Memory B cell (primary cell): ENCODE results near the gene SH3YL1.

Source experiments
- ATAC-seq: fragments of 150-1000 bp; cut with Tn5 transposase; 2 replicates; pipeline ENCODE4 v1.10.0; 2021; ENCODE audit warnings: low read depth, mild to moderate bottlenecking, moderate library complexity
- DNase-seq, 2 donors: peaks; one replicate each; pipeline ENCODE4 v3.0.0; 2022; ENCODE audit warnings: low spot score in 2 of 2
- H3K27ac Mint-ChIP-seq: one replicate; pipeline ENCODE4 v1.8.0; 2022; ENCODE audit warnings: mild to moderate bottlenecking, moderate library complexity, mixed read lengths
- H3K27me3 Mint-ChIP-seq: one replicate; pipeline ENCODE4 v1.8.0; 2022; ENCODE audit warnings: mixed read lengths
- H3K36me3 Mint-ChIP-seq: one replicate; pipeline ENCODE4 v1.8.0; 2022; ENCODE audit warnings: mild to moderate bottlenecking, mixed read lengths
- H3K4me1 Mint-ChIP-seq: one replicate; pipeline ENCODE4 v1.8.0; 2022; ENCODE audit warnings: mixed read lengths
- H3K4me3 Mint-ChIP-seq: one replicate; pipeline ENCODE4 v1.8.0; 2022; ENCODE audit warnings: mild to moderate bottlenecking, moderate library complexity, mixed read lengths
- H3K9me3 Mint-ChIP-seq: one replicate; pipeline ENCODE4 v1.8.0; 2022; ENCODE audit warnings: mixed read lengths

The SH3YL1 gene, protein sequence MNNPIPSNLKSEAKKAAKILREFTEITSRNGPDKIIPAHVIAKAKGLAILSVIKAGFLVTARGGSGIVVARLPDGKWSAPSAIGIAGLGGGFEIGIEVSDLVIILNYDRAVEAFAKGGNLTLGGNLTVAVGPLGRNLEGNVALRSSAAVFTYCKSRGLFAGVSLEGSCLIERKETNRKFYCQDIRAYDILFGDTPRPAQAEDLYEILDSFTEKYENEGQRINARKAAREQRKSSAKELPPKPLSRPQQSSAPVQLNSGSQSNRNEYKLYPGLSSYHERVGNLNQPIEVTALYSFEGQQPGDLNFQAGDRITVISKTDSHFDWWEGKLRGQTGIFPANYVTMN

DNA sequence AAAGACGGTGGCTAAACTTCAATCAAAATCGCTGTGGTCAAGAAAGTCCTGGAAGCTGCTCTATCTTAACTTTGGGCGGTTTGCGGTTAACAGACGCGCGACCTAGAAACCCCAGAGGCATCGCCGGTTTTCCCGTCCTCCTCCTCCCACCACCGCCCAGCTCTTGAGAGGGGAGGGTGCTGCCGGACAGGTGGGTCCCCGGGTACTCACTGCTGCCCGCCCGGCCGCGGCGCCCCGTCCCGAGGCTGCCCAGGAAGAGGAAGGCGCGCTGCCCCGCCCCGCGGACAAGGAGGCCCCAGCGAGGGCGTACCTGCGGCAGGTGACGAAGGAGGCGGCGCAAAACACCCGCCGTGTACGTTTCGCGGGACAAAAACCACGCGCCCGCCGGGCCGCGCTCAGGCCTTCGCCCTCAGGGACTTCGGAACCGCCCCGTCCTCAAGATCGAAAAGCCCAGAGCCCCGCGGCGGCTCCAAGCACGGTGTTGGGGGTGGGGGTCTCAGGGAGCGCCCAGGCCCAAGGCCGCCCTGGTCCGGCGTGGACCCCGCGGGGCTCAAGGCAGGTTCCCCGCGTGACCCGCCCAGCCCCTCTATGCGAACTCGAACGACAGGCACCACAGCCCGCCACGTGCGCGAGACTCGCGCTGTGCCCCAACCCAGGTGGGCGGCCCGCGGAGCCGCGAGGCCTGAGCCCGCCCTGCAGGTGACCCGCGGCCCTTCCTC is at the start of gene SH3YL1:
Gene SH3YL1 (minus strand): TSS at position 259 of the 719 bp plus-strand sequence. CDS start 48 bp downstream, at position 211.
- H3K4me1 Mint-ChIP-seq: peaks cover 13% of the 10 kb centered on the region
- H3K36me3 Mint-ChIP-seq: peaks cover 6% of the 10 kb centered on the region
- peak within 1 kb of the TSS; percentile 96 for H3K4me3 Mint-ChIP-seq
- peak within 1 kb of the TSS; percentile 97 for H3K27ac Mint-ChIP-seq
- H3K9me3 Mint-ChIP-seq: no peaks in the 10 kb centered on the region
- peak; percentile 33 for ATAC-seq
- DNase-seq: peak in 1 of 2 donors; percentile 43
- H3K27me3 Mint-ChIP-seq: no peaks in the 10 kb centered on the region

DNA sequence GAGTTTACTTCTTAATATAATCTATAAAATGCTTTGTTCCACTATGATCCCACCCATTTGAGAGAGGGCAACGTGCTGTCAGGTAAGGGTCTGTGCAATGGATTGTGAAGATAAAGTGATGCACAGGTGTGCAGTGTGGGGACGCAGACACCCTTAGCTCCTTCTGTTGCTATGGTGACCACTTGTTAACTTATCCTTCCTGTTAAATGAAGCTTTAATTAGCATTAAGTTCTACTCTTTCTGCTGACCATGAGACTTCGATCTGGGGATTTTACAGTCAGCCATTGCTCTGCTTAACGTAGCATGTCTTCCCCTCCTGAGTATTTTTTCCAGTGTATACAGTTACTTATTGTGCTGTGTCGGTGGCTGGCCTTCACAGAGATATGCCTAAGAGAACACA is 47.2 kb upstream of the SH3YL1 start:
- ATAC-seq: no peak
- H3K4me3 Mint-ChIP-seq: no peak overlapping the region
- H3K27me3 Mint-ChIP-seq: peaks cover 12% of the 10 kb centered on the region
- H3K36me3 Mint-ChIP-seq: no peaks in the 10 kb centered on the region
- H3K27ac Mint-ChIP-seq: no peak overlapping the region
- H3K9me3 Mint-ChIP-seq: no peaks in the 10 kb centered on the region
- no peak for DNase-seq
- H3K4me1 Mint-ChIP-seq: peaks cover 9% of the 10 kb centered on the region

DNA sequence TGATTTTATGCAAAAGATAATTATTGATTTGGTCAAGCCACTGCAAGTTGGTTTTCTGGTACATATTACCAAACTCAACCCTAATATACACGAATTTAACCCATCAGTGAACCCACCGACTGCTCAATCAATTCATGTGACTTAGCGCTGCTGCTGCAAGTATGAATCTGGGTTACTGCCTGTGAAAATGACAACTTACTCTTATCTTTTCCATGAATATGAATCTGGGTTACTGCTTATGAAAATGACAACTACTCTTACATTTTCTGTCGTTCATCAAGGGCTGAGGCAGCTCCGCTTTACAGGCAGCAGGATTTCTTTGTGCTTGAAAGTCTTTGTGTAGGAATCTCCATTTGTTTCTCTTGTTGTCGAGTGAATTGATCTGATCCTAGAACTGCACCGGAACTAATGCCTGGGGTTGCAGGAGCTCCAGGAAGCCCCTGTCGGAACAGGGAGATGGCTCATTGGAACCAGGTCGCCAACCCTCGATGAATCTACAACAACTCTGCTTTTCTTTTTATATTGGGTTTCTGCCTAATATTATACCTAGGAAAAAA is 46.2 kb upstream of the SH3YL1 start:
- ATAC-seq: no peak
- no peaks in the 10 kb centered on the region for H3K9me3 Mint-ChIP-seq
- H3K4me3 Mint-ChIP-seq: no peak overlapping the region
- H3K27me3 Mint-ChIP-seq: peaks cover 12% of the 10 kb centered on the region
- no peak for DNase-seq
- H3K36me3 Mint-ChIP-seq: no peaks in the 10 kb centered on the region
- peaks cover 9% of the 10 kb centered on the region for H3K4me1 Mint-ChIP-seq
- no peak overlapping the region for H3K27ac Mint-ChIP-seq

DNA sequence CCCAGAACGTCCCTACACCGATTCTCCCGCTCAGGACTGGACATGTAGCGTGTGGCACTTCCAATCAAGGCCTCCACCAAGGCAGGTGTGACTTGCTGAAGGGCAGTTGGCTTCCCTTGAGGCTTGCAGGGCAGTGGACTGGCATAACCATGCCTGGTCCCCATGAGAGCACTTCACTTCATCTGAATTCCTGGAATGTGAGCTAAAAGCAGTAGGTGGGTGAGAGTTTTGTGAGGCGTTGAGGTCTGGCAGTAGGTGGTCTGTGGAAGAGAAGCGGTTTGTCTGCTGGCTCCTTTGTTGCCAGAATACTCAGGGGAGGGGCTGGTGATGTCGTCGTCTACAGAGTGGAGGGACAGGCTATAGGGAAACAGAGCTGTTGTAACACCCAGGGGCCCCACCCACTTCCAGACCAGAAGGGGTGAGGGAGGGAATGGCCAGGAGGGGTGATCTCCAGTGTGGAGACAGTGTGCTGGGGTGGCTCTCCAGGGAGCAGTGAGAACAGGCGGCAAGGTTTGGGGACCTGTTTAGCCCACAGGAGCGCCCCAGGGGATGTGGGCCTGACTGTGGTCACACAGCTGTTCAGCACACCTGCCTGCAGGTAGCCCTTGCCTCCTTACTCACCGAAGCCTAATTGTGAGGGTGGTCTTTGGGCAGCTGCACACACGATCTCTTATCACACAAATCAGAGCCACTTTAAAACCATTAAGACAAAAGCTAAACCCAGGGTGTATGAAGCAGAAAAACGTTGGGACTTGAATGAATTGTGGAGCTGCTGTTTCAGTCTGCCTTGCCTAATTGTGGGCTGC is 45.5 kb upstream of the SH3YL1 start:
- Mint-ChIP-seq H3K27me3 (peaks cover 12% of the 10 kb centered on the region), H3K9me3 (no peaks in the 10 kb centered on the region), H3K27ac (no peak overlapping the region), H3K36me3 (no peaks in the 10 kb centered on the region), H3K4me3 (no peak overlapping the region), H3K4me1 (peaks cover 9% of the 10 kb centered on the region)
- DNase-seq (no peak), ATAC-seq (no peak)

DNA sequence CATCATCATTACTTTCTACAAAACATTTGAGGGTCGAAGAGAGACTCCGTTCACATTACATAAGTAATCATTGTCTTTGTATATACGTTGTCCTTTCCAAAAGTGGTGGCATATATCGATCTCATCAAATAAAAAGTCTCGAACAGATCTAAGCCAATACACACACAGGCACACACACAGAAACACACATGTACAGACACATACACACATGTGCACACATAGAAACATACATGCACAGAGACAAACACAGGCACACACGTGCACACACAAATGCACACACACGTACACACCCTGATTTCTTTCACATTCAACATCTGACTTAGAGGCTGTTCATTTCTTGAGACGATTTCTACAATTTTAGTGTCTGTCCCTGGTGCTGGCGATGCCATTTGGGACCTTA is 41.5 kb upstream of the SH3YL1 start:
- H3K4me3 Mint-ChIP-seq: no peak overlapping the region
- ATAC-seq: no peak
- H3K9me3 Mint-ChIP-seq: peaks cover 5% of the 10 kb centered on the region
- peaks cover 5% of the 10 kb centered on the region for H3K27me3 Mint-ChIP-seq
- peaks cover 4% of the 10 kb centered on the region for H3K4me1 Mint-ChIP-seq
- DNase-seq: no peak
- no peaks in the 10 kb centered on the region for H3K36me3 Mint-ChIP-seq
- H3K27ac Mint-ChIP-seq: no peak overlapping the region

DNA sequence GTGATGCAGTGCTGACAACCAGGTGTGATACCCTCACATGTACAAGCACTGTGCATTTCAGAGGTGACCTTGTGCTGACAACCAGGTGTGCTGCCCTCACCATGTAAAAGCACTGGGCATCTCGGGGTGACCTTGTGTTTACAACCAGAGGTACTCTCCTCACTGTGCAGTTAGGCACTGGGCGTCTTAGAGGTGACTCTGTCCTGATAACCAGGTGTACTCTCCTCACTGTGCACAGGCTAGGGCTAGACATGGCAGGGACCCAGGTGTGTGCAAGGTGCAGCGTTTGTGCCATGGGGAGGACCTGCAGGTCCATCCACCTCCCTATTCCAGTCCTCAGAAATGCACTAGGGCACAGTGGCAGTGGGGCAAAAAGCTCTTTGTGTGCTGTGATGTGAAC is 32.5 kb upstream of the SH3YL1 start:
- no peak for ATAC-seq
- H3K27me3 Mint-ChIP-seq: peaks cover 6% of the 10 kb centered on the region
- peaks cover 1% of the 10 kb centered on the region for H3K9me3 Mint-ChIP-seq
- no peak overlapping the region for H3K27ac Mint-ChIP-seq
- H3K4me3 Mint-ChIP-seq: no peak overlapping the region
- H3K36me3 Mint-ChIP-seq: no peaks in the 10 kb centered on the region
- DNase-seq: no peak
- H3K4me1 Mint-ChIP-seq: no peaks in the 10 kb centered on the region

DNA sequence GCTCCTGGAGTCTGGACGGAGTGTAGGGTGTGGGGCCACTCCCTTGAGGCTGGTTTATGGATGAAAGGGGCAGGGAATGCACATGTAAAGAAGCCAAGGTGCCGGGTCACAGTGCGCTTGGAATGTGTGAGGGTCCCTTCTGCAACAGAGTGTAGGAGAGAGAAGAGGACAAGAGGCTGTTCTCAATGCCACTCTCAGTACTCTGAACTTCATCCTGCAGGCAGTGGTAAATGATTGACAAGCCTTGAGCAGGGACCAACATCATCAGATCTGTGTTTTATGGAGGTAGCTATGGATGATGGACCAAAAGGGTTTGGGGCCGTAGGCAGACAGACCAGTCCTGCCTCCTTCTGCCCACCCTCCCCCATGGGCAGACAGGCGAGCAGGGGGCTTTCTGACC is 31.3 kb upstream of the SH3YL1 start:
- DNase-seq: no peak
- Mint-ChIP-seq H3K36me3 (no peaks in the 10 kb centered on the region), H3K4me1 (no peaks in the 10 kb centered on the region), H3K27ac (no peak overlapping the region), H3K4me3 (no peak overlapping the region), H3K27me3 (peaks cover 4% of the 10 kb centered on the region), H3K9me3 (no peaks in the 10 kb centered on the region)
- no peak for ATAC-seq

DNA sequence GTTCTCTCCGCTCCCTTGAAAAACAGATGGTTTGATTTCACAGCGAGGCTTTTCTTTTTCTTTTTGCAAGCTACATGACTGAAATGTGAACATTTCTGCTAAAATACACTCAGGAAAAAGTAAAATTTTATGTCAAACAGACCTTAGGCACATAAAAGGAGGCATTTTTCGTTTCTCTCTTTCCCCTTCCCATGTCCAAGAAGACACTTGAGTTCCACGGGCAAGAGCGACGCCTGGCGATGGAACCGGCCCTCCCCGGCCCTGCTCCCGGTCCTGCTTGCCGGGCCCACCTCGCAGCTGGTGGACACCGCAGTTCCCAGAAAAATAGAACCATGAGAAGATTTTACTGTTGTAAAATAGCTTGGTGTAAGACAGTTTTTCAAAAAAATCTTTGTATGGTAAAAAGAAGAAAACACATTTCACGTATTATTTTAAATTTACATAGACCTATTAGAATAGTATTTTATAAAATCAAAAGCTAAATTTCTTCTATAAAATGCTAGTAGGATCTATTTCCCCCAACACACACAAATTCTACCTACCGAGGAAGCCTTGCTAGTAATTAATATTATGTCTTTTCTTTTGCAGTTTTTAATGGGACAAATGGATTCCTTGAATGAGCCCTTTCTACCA is 26.4 kb upstream of the SH3YL1 start:
- H3K27ac Mint-ChIP-seq: no peak overlapping the region
- H3K27me3 Mint-ChIP-seq: peaks cover 9% of the 10 kb centered on the region
- DNase-seq (no peak), ATAC-seq (peak; percentile 38)
- peaks cover 2% of the 10 kb centered on the region for H3K4me1 Mint-ChIP-seq
- H3K4me3 Mint-ChIP-seq: peak overlapping the region; percentile 59
- H3K36me3 Mint-ChIP-seq: peaks cover 1% of the 10 kb centered on the region
- no peaks in the 10 kb centered on the region for H3K9me3 Mint-ChIP-seq

DNA sequence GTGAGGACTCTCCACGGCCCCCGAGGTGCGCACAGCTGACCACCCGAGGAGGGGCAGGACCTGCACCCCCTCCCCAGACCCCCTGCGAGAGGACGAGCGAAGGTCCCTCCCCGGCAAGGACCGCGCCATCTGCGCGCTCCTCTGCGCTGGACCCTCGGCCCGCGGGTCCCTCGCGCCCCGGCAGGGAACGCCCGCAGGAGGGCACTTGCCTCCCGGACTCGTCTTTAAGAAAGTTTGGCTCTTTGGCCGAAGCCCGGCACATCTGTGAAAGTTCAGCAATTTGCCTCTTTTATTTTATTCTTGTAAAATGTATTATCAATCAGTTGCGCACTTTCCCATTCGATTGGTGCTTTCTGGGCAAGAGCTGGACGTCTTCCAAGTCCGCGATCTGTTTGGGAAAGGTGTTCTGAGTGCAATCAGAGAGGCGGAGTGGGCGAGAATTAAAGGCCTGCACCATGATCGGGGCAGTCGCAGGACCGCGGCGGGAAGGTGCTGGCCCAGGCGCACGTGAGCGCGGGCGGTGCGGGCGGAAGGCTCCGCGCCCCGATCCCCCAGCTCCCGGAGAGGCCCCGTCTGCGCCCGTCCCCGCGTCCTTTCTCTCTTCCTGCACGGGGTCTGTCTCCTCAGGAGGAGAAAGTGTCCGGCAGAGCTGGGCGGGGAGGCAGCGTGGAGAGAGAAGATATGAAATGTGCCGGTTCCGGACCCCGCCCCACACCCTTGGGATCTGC is 25.7 kb upstream of the SH3YL1 start:
- ATAC-seq: no peak
- no peaks in the 10 kb centered on the region for H3K9me3 Mint-ChIP-seq

DNA sequence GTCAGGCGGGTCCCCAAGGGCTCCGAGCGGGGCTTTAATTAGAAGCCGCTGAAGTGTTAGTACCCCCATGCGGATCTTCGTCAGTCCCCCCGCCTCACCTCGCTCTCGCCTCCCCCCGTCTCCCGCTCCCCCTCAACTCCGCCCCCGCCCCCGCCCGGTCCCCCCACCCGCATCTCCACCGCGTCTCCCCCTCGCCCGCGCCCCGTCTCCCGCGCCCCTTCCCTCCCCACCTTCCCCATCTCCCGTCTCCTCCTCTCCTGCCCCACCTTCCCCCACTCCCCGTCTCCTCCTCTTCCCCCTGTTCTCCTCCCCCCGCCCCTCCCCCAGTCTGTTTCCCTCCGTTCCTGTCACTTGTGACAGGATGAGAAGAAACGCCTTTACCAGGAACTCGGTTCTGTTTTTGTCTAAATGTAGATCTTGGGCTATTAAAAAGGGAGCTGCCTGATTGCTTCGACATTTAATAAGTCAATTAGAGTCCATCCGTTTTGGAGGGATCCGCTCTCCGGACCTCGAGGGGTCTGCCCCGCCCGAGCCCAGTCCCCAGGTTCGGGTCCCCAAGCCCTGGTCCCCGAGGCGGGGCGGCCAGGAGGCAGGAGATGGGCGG is 25.0 kb upstream of the SH3YL1 start:
- H3K4me3 Mint-ChIP-seq: peak overlapping the region; percentile 5
- DNase-seq (no peak), ATAC-seq (no peak)
- peaks cover 2% of the 10 kb centered on the region for H3K4me1 Mint-ChIP-seq
- peaks cover 1% of the 10 kb centered on the region for H3K36me3 Mint-ChIP-seq
- H3K27ac Mint-ChIP-seq: no peak overlapping the region
- H3K9me3 Mint-ChIP-seq: no peaks in the 10 kb centered on the region
- H3K27me3 Mint-ChIP-seq: peaks cover 11% of the 10 kb centered on the region

More for the DNA sequence above, 25.7 kb upstream of the SH3YL1 start:
- Mint-ChIP-seq H3K27me3 (peaks cover 11% of the 10 kb centered on the region), H3K27ac (no peak overlapping the region), H3K4me1 (peaks cover 2% of the 10 kb centered on the region), H3K4me3 (peak overlapping the region; percentile 59), H3K36me3 (peaks cover 1% of the 10 kb centered on the region)
- no peak for DNase-seq

DNA sequence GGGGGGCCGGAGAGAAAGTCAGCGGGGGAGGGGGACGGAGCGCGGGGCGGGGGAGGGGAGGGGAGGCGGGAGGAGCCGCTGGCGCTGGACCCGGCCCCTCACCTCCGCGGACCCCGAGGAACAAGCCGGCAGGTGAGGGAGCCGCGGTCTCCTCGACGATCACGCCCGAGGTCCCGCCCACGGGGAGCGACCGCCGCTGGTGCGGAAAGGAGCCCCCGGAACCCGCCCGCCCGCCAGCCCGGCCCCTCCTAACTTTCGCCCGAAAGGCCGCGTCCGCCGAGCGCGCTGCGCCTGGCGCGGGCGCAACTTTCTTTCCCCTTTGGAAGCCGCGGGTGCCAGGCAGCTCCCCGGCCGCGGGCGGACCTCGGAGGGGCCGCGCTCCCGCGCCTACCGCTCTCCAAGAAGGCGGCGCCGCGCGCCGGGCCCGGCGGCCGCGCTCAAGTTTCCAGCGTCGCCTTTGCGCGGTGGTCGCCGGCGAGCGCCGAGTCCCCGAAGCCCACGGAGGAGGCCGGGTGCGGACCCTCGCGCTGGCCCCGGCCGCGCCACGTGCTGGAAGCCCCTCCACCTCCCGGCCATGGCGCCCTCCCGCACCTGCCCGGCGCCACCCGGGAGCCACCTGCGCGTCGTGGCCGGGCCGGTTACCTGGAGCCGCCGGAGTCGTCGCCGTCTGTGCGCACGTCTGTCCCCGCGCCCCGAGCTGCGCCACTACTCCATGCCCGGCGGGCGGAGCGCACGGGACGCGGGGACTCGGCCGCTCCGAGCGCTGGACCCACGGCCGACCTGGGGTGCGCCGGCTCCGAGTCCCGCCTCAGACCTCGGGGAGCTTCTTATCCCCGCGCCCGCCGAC is 24.3 kb upstream of the SH3YL1 start, which contains the start of gene ALKAL2:
Gene ALKAL2 (minus strand): TSS at position 181 of the 847 bp plus-strand sequence. CDS start 256 bp downstream, outside the sequence.
- Mint-ChIP-seq H3K4me1 (peaks cover 2% of the 10 kb centered on the region), H3K9me3 (no peaks in the 10 kb centered on the region), H3K27me3 (peaks cover 11% of the 10 kb centered on the region), H3K36me3 (peaks cover 1% of the 10 kb centered on the region), H3K4me3 (peak within 1 kb of the TSS; percentile 64), H3K27ac (no peak within 1 kb of the TSS)
- ATAC-seq (peak; percentile 24), DNase-seq (peak in 1 of 2 donors; percentile 22)

DNA sequence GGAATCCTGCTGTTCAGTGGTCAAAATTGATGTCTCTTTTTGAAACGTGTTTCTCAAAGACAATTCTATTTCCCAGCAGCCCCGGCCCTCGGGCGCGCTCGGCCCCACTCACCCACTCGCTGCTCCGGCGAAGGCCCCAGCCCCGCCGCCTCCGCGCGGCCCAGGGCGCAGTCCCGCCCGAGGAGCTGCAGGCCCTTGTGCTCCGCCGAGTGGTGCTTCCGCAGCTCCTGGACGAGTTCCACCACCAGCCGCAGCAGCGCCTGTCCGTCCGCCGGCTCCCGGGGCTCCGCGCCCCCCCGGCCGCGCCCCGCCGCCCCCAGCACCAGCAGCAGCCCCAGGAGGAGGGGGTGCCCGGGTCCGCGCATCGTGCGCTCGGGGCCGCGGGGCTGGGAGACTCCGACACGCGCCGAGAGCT is 23.6 kb upstream of the SH3YL1 start:
- ATAC-seq (peak; percentile 63), DNase-seq (peak; percentile 14 to 28)
- H3K4me1 Mint-ChIP-seq: peaks cover 2% of the 10 kb centered on the region
- H3K27ac Mint-ChIP-seq: no peak overlapping the region
- H3K27me3 Mint-ChIP-seq: peaks cover 11% of the 10 kb centered on the region
- H3K9me3 Mint-ChIP-seq: no peaks in the 10 kb centered on the region
- H3K36me3 Mint-ChIP-seq: peaks cover 1% of the 10 kb centered on the region
- peak overlapping the region; percentile 34 for H3K4me3 Mint-ChIP-seq
